ENCODE data around the gene AP4E1.

AP4E1 gene

GRCh38 chr15:50977162-50977561, 68.7 kb downstream of the AP4E1 start:
- no peak for TF ChIP-seq CTCF (IDR thresholded peaks at IDR 0.05; ENCODE audit: borderline replicate concordance, control extremely low read depth, extremely low read depth, insufficient read depth, missing control alignments)
- in situ Hi-C loops (cut with MboI; ENCODE audit: low sequenced_read_pairs, unreplicated experiment): no loop called here
- DNase-seq (ENCODE audit: low spot score): no peak

- no peak for TF ChIP-seq CTCF (IDR thresholded peaks at IDR 0.05; ENCODE audit: borderline replicate concordance, control extremely low read depth, extremely low read depth, insufficient read depth, missing control alignments)
- in situ Hi-C loops (cut with MboI; ENCODE audit: low sequenced_read_pairs, unreplicated experiment): no loop called here
- no peak for DNase-seq (ENCODE audit: low spot score)
Observed at GRCh38 chr15:50978580-50978979, 70.1 kb downstream of the AP4E1 start.

GRCh38 chr15:50979041-50979440, 70.6 kb downstream of the AP4E1 start:
- no peak for DNase-seq (ENCODE audit: low spot score)
- TF ChIP-seq CTCF (IDR thresholded peaks at IDR 0.05; ENCODE audit: borderline replicate concordance, control extremely low read depth, extremely low read depth, insufficient read depth, missing control alignments): no peak
- in situ Hi-C loops (cut with MboI; ENCODE audit: low sequenced_read_pairs, unreplicated experiment): no loop called here

GRCh38 chr15:50993598-50993997, 85.1 kb downstream of the AP4E1 start:
- in situ Hi-C loops (cut with MboI; ENCODE audit: low sequenced_read_pairs, unreplicated experiment): no loop called here
- no peak for TF ChIP-seq CTCF (IDR thresholded peaks at IDR 0.05; ENCODE audit: borderline replicate concordance, control extremely low read depth, extremely low read depth, insufficient read depth, missing control alignments)
- no peak for DNase-seq (ENCODE audit: low spot score)

GRCh38 chr15:50996641-50997040, 88.2 kb downstream of the AP4E1 start:
- no peak for DNase-seq (ENCODE audit: low spot score)
- in situ Hi-C loops (cut with MboI; ENCODE audit: low sequenced_read_pairs, unreplicated experiment): no loop called here

GRCh38 chr15:50997371-50998051, 89.0 kb downstream of the AP4E1 start:
- TF ChIP-seq CTCF (IDR thresholded peaks at IDR 0.05; ENCODE audit: borderline replicate concordance, control extremely low read depth, extremely low read depth, insufficient read depth, missing control alignments): no peak
- no peak for DNase-seq (ENCODE audit: low spot score)
- in situ Hi-C loops (cut with MboI; ENCODE audit: low sequenced_read_pairs, unreplicated experiment): no loop called here

More at GRCh38 chr15:50996641-50997040, 88.2 kb downstream of the AP4E1 start:
- no peak for TF ChIP-seq CTCF (IDR thresholded peaks at IDR 0.05; ENCODE audit: borderline replicate concordance, control extremely low read depth, extremely low read depth, insufficient read depth, missing control alignments)
